Mononuclear cell (primary cell): Measurements from ENCODE around the gene CTDP1. TPM values are rescaled to one million over a fixed set of nuclear protein-coding genes. Genes with fewer than 3 reads are reported as not detected.
"Not testable (repeated sequence)": the region's sequence is repeated elsewhere in the genome, so short reads cannot be mapped to it uniquely, and the experiment has no call there.

Experiments used
- H3K27me3 ChIP-seq: 2 replicates; pipeline ENCODE4 v1.6.0; 2011; ENCODE audit warnings: low read length, control low read depth; ENCODE audit not compliant: insufficient read depth
- H3K4me1 ChIP-seq: 2 replicates; pipeline ENCODE4 v1.5.1; 2011; ENCODE audit warnings: mild to moderate bottlenecking, low read length, control low read depth; ENCODE audit not compliant: insufficient read depth
- H3K4me3 ChIP-seq: 2 replicates; pipeline ENCODE4 v1.5.1; 2011; ENCODE audit warnings: mild to moderate bottlenecking, low read length, moderate library complexity
- H3K9me3 ChIP-seq: 2 replicates; pipeline ENCODE4 v1.5.1; 2011; ENCODE audit warnings: low read depth, mild to moderate bottlenecking, control low read depth, low read length
- total RNA-seq: library from RNA; depleted of rRNA; stranded (reverse); fragments of >200 nt; gene quantifications from one replicate; pipeline ENCODE4 v1.2.3, GENCODE V29; 2012

Gene CTDP1
- total RNA-seq, 1 donor, result 34.8 TPM

DNA sequence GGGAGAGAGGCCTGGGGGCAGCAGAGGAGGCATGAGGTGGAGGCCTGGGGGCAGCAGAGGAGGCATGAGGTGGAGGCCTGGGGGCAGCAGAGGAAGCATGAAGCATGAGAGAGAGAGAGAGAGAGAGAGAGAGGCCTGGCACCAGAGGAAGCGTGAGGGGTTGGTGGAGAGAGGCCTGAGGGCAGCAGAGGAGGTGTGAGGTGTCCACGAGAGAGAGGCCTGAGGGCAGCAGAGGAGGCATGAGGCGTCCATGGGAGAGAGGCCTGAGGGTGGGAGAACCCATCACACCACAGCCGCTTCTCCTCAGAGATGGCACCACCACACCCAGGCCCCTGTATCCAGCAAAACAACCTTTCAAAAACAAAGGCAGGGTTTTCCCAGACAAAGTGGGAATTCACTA, 62.5 kb downstream of the CTDP1 start:
- no peaks in the 10 kb centered on the region for H3K9me3 ChIP-seq
- no peak overlapping the region for H3K4me3 ChIP-seq
- H3K4me1 ChIP-seq, result no peaks in the 10 kb centered on the region
- H3K27me3 ChIP-seq, result no peaks in the 10 kb centered on the region

DNA sequence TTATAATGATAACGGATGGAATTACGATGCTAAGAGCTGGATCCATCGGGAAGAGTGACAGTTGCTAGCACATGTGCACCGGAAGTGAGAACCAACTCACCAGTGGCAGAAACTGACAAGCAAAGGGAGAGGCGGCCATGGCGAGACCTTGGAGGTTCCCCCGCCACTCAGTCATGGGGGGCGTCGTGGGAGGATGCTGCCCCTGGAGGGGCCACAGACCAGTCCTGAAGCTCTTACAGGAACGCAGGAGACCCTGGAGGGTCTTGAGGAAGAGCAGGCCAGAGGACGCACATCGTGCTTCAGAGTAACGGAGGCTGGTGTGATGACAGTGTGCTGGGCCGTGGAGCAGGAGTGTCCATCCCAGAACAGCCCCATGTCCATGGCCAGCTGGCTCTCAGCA, 65.0 kb downstream of the CTDP1 start:
- no peaks in the 10 kb centered on the region for H3K4me1 ChIP-seq
- no peaks in the 10 kb centered on the region for H3K9me3 ChIP-seq
- no peak overlapping the region for H3K4me3 ChIP-seq
- no peaks in the 10 kb centered on the region for H3K27me3 ChIP-seq

DNA sequence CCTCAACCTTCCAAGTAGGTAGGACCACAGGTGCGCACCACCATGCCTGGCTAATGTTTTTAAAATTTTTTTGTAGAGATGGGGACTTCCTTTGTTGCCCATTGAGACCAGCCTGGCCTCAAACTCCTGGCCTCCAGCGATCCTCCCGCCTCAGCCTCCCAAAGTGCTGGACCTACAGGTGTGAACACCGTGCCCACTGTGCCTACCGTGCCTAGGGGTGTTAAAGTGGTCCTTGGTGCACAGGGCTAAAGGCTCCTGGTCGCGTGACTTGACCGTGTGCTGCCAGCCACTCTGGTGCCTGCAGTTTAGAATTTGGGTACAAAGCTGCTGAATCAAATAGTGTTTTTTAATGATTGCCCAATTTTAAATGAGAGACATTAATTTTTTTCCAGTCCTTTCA, 67.1 kb downstream of the CTDP1 start:
- Histone ChIP-seq H3K27me3 (no peaks in the 10 kb centered on the region), H3K4me1 (no peaks in the 10 kb centered on the region), H3K9me3 (no peaks in the 10 kb centered on the region), H3K4me3 (no peak overlapping the region)

DNA sequence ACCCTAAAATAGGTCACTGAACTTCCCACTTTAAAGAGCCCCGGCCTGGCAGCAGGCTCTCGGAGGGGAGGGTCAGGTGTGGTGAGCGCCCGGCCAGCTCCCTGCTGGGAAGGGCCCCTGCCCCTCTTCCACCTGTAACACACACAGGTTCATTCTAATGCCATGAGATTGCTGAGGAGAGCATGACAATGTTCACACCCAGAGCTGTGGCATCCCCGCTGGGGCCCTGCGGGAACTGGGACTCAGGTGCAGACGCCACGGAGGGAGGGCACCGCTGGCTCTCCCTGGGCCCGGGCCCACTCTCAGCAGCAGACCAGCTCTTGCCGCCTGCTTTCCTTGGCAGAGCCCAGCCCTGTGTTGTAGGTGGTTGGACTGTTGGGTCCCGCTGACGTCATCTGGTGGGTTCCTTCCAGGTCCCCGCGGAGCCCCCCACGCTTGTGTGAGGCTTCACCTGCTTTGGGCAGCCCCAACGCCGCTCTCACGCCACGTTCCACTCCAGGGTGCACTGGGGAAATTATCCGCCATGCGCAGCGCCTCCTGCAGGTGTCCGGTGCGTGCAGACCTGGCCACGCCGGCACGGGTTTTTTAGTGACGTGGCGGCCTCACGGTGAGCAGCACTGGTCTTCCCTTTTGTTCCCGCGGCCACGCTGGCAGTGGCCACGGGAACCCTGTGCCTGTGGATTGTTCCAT, 67.7 kb downstream of the CTDP1 start:
- no peaks in the 10 kb centered on the region for H3K27me3 ChIP-seq
- H3K9me3 ChIP-seq, result no peaks in the 10 kb centered on the region
- H3K4me3 ChIP-seq, result no peak overlapping the region
- H3K4me1 ChIP-seq, result no peaks in the 10 kb centered on the region

DNA sequence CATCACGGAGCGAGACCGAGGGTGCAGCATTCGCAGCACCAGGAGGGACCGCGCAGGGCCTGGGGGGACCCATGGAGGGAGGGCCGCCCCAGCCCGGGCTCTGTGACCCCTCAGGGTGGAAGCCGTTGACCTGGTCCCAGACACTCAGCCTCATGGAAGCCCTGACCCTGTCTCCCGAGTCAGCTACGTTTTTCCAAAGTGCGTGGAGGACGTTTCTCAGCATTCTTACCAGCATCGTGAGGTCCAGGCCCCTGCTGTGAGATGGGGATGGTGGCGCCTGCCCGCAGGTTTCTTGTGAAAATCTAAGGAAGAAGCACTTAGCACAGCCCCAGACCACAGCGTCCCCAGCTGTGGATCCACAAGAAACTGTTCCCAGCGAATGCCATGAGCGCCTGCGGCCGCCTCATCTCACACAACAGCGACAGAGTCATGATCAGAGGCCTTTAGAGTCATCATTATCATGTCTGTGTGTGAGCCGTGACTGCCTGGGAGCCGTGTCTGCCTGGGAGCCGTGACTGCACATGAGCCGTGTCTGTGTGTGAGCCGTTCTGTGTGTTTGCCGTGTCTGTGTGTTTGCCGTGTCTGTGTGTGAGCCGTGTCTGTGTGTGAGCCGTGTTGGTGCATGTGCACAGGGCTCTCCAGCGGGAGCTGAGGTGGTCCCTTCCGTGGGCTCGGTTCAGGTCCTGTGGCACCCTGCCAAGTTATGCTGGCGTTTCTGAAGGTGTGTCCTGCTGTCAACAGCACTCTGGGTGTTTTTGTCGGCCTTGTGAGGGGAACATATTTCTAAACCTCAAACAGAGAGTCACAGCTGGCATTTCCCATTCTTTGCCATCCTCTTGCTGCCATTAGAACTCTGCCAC, 68.9 kb downstream of the CTDP1 start:
- Histone ChIP-seq H3K27me3 (no peaks in the 10 kb centered on the region), H3K4me1 (no peaks in the 10 kb centered on the region), H3K4me3 (no peak overlapping the region), H3K9me3 (no peaks in the 10 kb centered on the region)

DNA sequence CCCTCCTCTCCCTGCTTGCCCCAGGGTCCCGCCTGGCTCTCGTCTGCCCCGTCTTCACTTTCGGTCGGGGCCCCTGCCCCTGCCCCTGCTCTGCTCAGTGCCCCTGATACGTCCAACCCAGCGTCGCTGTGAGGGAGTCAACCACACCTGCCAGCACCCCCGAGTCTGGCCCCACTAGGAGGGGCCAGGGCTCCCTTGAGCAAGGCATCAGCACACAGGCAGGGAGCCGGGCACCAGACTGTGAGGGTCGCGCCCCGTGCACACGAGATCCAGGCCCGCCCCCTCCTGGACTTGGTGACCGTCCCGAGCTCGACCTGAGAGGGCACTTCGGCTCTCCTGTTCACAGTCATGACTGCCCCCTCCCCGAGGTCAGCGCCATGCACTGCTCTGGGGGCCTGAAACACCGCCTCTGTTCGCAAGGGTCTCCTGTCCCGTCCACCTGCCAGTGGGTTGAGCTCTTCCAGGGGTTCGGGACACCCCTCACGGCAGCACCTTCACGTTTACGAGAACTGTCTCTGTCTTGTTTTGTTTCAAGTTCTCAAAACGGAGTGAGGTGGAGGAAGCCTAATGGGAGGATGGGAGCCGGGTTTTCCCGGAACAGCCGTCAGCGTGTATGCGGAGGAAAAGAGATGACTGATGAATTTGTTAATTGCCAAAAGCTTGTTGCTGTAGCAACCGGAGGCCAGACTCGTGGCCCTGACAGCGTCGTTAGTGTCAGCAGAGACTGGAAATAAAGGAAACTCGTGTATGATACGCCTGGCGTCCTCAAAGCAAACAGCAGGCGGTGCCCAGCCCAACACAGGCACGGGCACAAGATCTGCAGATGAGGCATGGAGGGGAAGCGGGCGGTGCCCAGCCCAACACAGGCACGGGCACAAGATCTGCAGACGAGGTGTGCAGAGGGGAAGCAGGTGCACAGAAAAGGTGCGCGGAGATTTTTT, 69.9 kb downstream of the CTDP1 start:
- H3K9me3 ChIP-seq, result no peaks in the 10 kb centered on the region
- no peaks in the 10 kb centered on the region for H3K27me3 ChIP-seq

DNA sequence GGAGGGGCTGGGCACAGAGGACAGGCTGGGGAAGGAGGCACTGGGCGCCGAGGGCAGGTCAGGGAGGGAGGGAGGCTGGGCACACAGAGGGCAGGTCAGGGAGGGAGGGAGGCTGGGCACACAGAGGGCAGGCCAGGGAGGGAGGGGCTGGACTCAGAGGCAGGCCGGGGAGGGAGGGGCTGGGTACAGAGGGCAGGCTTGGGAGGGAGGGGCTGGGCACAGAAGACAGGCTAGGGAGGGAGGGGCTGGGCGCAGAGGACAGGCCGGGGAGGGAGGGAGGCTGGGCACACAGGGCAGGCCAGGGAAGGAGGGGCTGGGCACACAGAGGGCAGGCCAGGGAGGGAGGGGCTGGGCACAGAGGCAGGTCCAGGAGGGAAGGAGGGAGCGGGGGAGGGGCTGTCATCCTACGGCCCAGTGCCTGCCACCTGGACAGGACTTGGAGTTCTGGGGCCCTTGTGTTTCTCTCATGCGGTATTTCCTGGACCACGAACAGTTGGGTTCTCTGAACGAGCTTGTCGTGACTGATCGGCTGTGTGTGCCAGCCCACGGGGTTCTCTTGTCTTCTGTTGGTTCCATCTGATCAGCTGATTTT, 71.5 kb downstream of the CTDP1 start:
- Histone ChIP-seq H3K27me3 (no peaks in the 10 kb centered on the region), H3K4me1 (no peaks in the 10 kb centered on the region), H3K9me3 (no peaks in the 10 kb centered on the region), H3K4me3 (no peak overlapping the region)

More for the DNA sequence above, 69.9 kb downstream of the CTDP1 start:
- H3K4me1 ChIP-seq, result no peaks in the 10 kb centered on the region
- no peak overlapping the region for H3K4me3 ChIP-seq

DNA sequence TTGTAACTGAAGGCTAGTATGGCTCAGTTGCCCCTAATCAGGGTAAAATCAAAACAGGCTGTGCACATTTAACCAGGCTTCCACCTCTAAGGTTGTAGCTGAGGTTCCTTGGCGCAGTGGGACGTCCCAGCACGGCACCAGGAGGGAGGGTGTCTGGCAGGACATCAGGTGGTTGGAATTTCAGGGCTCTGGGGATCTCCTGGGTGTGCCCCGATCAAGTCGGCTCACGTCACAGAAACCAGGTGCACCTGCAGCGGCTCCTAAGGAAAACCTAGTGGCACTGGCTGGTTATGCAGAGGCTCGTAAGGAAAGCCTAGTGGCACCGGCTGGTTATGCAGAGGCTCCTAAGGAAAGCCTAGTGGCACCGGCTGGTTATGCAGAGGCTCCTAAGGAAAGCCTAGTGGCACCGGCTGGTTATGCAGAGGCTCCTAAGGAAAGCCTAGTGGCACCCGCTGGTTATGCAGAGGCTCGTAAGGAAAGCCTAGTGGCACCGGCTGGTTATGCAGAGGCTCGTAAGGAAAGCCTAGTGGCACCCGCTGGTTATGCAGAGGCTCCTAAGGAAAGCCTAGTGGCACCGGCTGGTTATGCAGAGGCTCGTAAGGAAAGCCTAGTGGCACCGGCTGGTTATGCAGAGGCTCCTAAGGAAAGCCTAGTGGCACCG, 72.4 kb downstream of the CTDP1 start:
- H3K4me1 ChIP-seq, H3K27me3 ChIP-seq, H3K9me3 ChIP-seq, H3K4me3 ChIP-seq: not testable (repeated sequence)

DNA sequence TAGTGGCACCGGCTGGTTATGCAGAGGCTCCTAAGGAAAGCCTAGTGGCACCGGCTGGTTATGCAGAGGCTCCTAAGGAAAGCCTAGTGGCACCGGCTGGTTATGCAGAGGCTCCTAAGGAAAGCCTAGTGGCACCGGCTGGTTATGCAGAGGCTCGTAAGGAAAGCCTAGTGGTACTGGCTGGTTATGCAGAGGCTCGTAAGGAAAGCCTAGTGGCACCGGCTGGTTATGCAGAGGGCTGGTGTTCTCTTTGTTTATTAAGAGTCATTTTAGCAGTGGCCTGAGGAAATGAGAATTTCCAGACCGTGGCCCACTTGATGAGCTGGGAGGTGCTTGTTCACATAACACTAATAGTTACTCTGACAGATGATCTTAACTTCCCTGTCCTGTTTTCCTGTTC, 73.3 kb downstream of the CTDP1 start:
- H3K4me3 ChIP-seq, H3K27me3 ChIP-seq, H3K9me3 ChIP-seq, H3K4me1 ChIP-seq: not testable (repeated sequence)

DNA sequence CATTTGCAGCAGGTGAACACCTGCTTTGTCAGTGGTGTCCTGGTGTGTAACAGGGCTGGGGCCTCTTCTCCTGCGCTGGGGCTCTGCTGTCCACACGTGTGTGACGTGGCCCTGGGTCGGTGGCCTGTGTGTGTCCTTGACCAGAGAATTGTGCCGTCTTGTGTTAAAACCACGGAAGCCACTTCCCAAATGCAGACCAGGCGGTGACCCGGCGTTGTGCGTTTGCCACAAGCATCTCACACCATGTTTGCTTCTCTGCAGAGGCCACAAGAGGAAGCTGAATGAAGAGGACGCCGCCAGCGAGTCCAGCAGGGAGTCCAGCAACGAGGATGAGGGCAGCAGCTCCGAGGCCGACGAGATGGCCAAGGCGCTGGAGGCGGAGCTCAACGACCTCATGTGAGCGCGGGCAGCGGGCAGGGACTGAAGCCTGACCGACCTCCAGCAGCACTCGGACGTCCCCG, 73.8 kb downstream of the CTDP1 start:
- no peaks in the 10 kb centered on the region for H3K27me3 ChIP-seq
- H3K4me3 ChIP-seq, result no peak overlapping the region
- H3K4me1 ChIP-seq, result no peaks in the 10 kb centered on the region
- no peaks in the 10 kb centered on the region for H3K9me3 ChIP-seq

DNA sequence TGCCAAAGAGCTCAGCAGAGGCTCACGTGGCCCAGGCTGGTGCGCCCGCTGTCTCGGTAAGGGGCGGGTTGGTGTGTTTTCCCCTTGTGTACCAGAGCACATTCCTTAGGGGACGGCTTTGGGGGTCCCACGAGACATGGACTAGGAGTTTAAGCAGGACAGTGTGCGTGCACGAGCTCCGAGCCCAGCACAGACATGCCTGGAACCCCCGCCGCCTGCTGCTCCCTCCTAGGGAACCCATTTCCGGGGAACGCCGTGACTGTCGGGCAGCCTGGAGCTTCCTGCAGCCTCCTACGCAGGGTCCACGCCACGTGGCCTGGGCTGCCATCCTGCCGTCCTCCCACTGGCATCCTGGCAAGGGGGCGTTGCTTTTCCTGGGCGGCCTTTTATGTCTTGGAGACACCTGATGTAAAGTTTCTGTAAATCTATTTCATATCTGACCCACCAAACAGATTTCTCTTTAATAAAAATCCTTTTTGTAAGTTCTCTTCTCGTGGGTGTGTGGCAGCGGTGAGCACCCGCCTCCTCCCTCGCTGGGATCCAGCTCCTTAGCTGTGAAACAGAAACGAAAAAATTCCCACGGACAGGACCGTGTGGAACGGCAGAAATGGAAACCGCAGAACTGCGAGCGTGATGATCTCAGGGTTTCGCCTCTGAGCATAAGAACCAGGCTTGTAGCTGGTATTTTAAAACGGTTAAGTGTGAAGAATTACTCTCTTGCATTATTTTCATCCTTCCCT, 74.6 kb downstream of the CTDP1 start:
- H3K27me3 ChIP-seq, result no peaks in the 10 kb centered on the region
- H3K4me3 ChIP-seq, result no peak overlapping the region
- no peaks in the 10 kb centered on the region for H3K9me3 ChIP-seq
- no peaks in the 10 kb centered on the region for H3K4me1 ChIP-seq

DNA sequence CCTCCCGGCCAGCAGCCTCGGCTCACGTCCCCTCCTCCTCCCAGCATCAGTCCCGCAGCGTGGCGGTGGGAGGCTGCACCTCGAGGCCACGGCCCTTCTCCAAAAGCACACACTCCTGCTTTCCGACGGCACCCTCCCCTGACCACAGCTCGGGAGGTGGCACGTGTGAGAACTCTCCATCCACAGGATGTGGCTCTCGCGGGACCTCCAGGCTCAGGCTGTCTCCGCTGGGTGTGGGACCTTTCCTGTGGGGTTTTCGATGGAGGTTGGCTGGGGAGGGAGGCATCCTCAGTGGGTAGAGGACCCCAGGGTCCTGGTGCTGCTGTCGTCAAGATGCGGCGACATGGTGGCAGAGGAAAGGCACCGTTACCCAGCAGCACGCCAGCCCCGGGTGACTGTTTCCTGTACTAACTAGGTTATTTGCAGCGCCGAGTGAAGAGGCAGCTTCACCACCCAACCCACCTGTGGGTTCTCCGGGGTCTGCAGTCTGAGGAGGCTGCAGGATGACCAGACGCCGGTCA, 75.3 kb downstream of the CTDP1 start:
- H3K4me3 ChIP-seq, result no peak overlapping the region
- no peaks in the 10 kb centered on the region for H3K9me3 ChIP-seq
- H3K4me1 ChIP-seq, result no peaks in the 10 kb centered on the region
- H3K27me3 ChIP-seq, result no peaks in the 10 kb centered on the region

DNA sequence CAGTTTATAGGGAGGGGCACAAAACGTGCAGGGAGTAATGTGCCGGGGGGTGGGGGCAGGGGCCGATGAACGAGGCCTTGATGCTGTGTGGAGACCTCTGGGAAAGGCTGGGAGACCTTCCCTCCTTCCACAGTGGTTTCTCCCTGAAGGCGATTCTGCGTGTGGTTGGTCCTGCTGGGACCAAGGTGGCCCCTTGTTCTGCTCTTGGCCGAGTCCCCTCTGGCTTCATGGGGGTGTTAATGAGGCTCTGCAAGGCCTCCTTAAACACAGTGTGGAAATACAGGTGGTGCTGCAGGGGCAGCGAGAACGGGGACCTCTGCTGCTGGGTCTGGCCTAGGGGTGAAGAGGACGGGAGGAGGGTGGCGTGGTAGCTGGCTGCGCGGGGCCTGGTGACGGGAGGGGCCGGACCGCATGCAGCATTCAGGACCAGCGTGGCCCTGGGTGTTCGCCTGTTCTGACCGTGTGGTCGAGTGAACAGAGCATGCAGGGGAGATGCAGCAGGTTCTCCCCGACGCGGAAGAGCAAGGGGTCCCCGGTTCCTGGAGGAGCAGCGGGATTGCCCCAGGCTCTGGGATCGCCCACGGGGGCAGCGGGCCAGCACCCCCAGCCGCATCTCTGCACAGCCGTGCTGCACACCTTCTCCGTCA, 76.0 kb downstream of the CTDP1 start:
- Histone ChIP-seq H3K27me3 (no peaks in the 10 kb centered on the region), H3K9me3 (no peaks in the 10 kb centered on the region), H3K4me3 (no peak overlapping the region), H3K4me1 (no peaks in the 10 kb centered on the region)
